Lung (tissue), 12 donors: ENCODE results near the gene TTLL9. TPM values are rescaled to one million over a fixed set of nuclear protein-coding genes. Genes with fewer than 3 reads are reported as not detected.

Experiments used
- ATAC-seq: fragments of 200-7000 bp; cut with Tn5 transposase; one replicate; pipeline ENCODE4 v1.9.1; 2020; ENCODE audit warnings: moderate number of reproducible peaks; ENCODE audit not compliant: insufficient read depth, low FRiP score
- DNase-seq, 3 donors: peaks; one replicate each; pipeline ENCODE4 v3.0.0-alpha.2; 2013 to 2017
- H3K27ac ChIP-seq, 2 donors: one replicate each; pipeline ENCODE4 v1.5.1; 2013; ENCODE audit warnings: mild to moderate bottlenecking in 2 of 2, moderate library complexity in 2 of 2, control low read depth in 1 of 2, inconsistent platforms in 1 of 2, low read depth in 1 of 2, low read length in 1 of 2
- H3K27me3 ChIP-seq, 3 donors: one replicate each; pipeline ENCODE4 v1.5.1; 2013; ENCODE audit warnings: low read length in 2 of 3; ENCODE audit not compliant: control insufficient read depth in 3 of 3, insufficient read depth in 3 of 3
- H3K36me3 ChIP-seq, 4 donors: one replicate each; pipeline ENCODE4 v1.5.1; 2013; ENCODE audit warnings: low read length in 4 of 4, mild to moderate bottlenecking in 1 of 4, moderate library complexity in 1 of 4; ENCODE audit not compliant: control insufficient read depth in 4 of 4, insufficient read depth in 4 of 4
- H3K4me1 ChIP-seq, 5 donors: one replicate each; pipeline ENCODE4 v1.5.1; 2013; ENCODE audit warnings: low read length in 5 of 5, mild to moderate bottlenecking in 2 of 5, moderate library complexity in 1 of 5; ENCODE audit not compliant: control insufficient read depth in 5 of 5, insufficient read depth in 5 of 5
- H3K4me3 ChIP-seq: one replicate; pipeline ENCODE4 v1.5.1; 2013; ENCODE audit warnings: mild to moderate bottlenecking, control low read depth, moderate library complexity
- H3K9ac ChIP-seq, 2 donors: one replicate each; pipeline ENCODE4 v1.5.1; 2013; ENCODE audit warnings: low read length in 2 of 2, control low read depth in 1 of 2; ENCODE audit not compliant: insufficient read depth in 1 of 2
- H3K9me3 ChIP-seq, 4 donors: one replicate each; pipeline ENCODE4 v1.5.1; 2013; ENCODE audit warnings: low read length in 3 of 4, mild to moderate bottlenecking in 1 of 4, moderate library complexity in 1 of 4; ENCODE audit not compliant: control insufficient read depth in 4 of 4, insufficient read depth in 3 of 4
- CTCF ChIP-seq: IDR thresholded peaks from 2 replicates; pipeline ENCODE4 v1.5.1; 2012; ENCODE audit warnings: mild to moderate bottlenecking; ENCODE audit errors: control extremely low read depth, extremely low read depth
- WGBS, 2 donors: extraction: QIAGEN DNeasy Blood & Tissue Kit; methylation state at CpG; one replicate each; pipeline ENCODE4 v1.1.7; 2013; 5-methylcytosine and 5-hydroxymethylcytosine counted together
- polyA plus RNA-seq, 2 donors: library from polyadenylated mRNA; stranded (reverse); fragments of 200-250 nt; gene quantifications; one replicate each; pipeline ENCODE4 v1.2.1, GENCODE V29; 2013
- total RNA-seq, 2 donors: library from RNA; depleted of rRNA in 1 of 2; stranded (reverse); fragments of >200 nt in 1 of 2; gene quantifications; one replicate each; pipeline ENCODE4 v1.2.1, GENCODE V29; 2014 to 2021
- donor health status: control.
- donor health status: control.
- donor health status: Bipolar disorder and iron deficiency.
- donor health status: healthy.
- donor health status: DM: yes; HTN: yes; CAD: no.

The TTLL9 gene
- total and polyA plus RNA-seq, 4 donors, result 1.9 to 8.9 (median 4.8) TPM

GRCh38 chr20:31984981-31985471, 114.6 kb downstream of the TTLL9 start:
- TF ChIP-seq CTCF, result no peak
- no peak overlapping the region for H3K9ac ChIP-seq
- ATAC-seq (no peak), DNase-seq (no peak)
- H3K36me3 ChIP-seq, result no peaks in the 10 kb centered on the region
- no peaks in the 10 kb centered on the region for H3K27me3 ChIP-seq
- no peak overlapping the region for H3K27ac ChIP-seq
- no peak overlapping the region for H3K4me3 ChIP-seq
- H3K4me1 ChIP-seq, result no peaks in the 10 kb centered on the region
- WGBS, 2 donors, result 44 to 49% methylated on average over 6 of the region's 6 CpGs
- H3K9me3 ChIP-seq, result no peaks in the 10 kb centered on the region

- ATAC-seq, result no peak
- Histone ChIP-seq H3K4me1 (peaks cover 0 to 3% (median 0%) of the 10 kb centered on the region in 5 donors), H3K27ac (no peak overlapping the region), H3K27me3 (peaks cover 0 to 3% (median 2%) of the 10 kb centered on the region in 3 donors), H3K4me3 (no peak overlapping the region), H3K36me3 (no peaks in the 10 kb centered on the region), H3K9ac (no peak overlapping the region), H3K9me3 (no peaks in the 10 kb centered on the region)
- 67 to 80% methylated on average over 1 of the region's 1 CpG for WGBS, 2 donors
- DNase-seq, result no peak
- TF ChIP-seq CTCF, result no peak
These were observed 117.3 kb downstream of the TTLL9 start for GRCh38 chr20:31987744-31988143.

GRCh38 chr20:31988430-31989015, 118.1 kb downstream of the TTLL9 start:
- ATAC-seq, result no peak
- Histone ChIP-seq H3K9ac (no peak overlapping the region), H3K27me3 (peaks cover 0 to 11% (median 7%) of the 10 kb centered on the region in 3 donors), H3K9me3 (no peaks in the 10 kb centered on the region), H3K27ac (no peak overlapping the region), H3K36me3 (no peaks in the 10 kb centered on the region), H3K4me1 (peaks cover 0 to 3% (median 0%) of the 10 kb centered on the region in 5 donors), H3K4me3 (no peak overlapping the region)
- no peak for TF ChIP-seq CTCF
- 86 to 94% methylated on average over 5 of the region's 5 CpGs for WGBS, 2 donors
- DNase-seq, result no peak
